AG09309 (cell line): ENCODE measurements around the gene CXCL17.
"Not testable (repeated sequence)": the region's sequence is repeated elsewhere in the genome, so short reads cannot be mapped to it uniquely, and the experiment has no call there.

ENCODE experiments used
- DNase-seq: peaks from one replicate; pipeline ENCODE4 v3.0.0-alpha.2; 2010; ENCODE audit warnings: low read depth
- H3K4me3 ChIP-seq: 2 replicates; pipeline ENCODE4 v1.5.1; 2011; ENCODE audit warnings: mild to moderate bottlenecking, low read depth, low read length, moderate library complexity; ENCODE audit not compliant: control insufficient read depth
- CTCF ChIP-seq: IDR thresholded peaks from 2 replicates; pipeline ENCODE4 v1.5.1; 2011; ENCODE audit warnings: mild to moderate bottlenecking, low read depth, low read length, inconsistent platforms; ENCODE audit not compliant: insufficient read depth, control insufficient read depth; ENCODE audit errors: missing control alignments

The CXCL17 gene

GRCh38 chr19:42442833-42443232 lies at the start of gene CXCL17:
Gene CXCL17, minus strand, starts transcription at chr19:42442946. Its CDS starts 114 bp downstream, at chr19:42442832.
- no peak within 1 kb of the TSS for H3K4me3 ChIP-seq
- no peak for TF ChIP-seq CTCF
- no peak for DNase-seq

GRCh38 chr19:42488783-42489521 lies 46.2 kb upstream of the CXCL17 start:
- no peak for TF ChIP-seq CTCF
- no peak for DNase-seq
- no peak overlapping the region for H3K4me3 ChIP-seq

- TF ChIP-seq CTCF, result no peak
- DNase-seq, result no peak
- H3K4me3 ChIP-seq, result no peak overlapping the region
These were observed 45.0 kb upstream of the CXCL17 start for GRCh38 chr19:42487798-42488178.

- no peak for TF ChIP-seq CTCF
- H3K4me3 ChIP-seq, result no peak overlapping the region
- no peak for DNase-seq
These were observed 44.5 kb upstream of the CXCL17 start for GRCh38 chr19:42487032-42487797.

GRCh38 chr19:42485036-42485435 lies 42.3 kb upstream of the CXCL17 start:
- H3K4me3 ChIP-seq, DNase-seq: not testable (repeated sequence)

GRCh38 chr19:42480335-42481095 lies 37.8 kb upstream of the CXCL17 start:
- no peak for TF ChIP-seq CTCF
- no peak overlapping the region for H3K4me3 ChIP-seq
- DNase-seq, result no peak

GRCh38 chr19:42479736-42480135 lies 37.0 kb upstream of the CXCL17 start:
- TF ChIP-seq CTCF, result no peak
- H3K4me3 ChIP-seq, result no peak overlapping the region
- no peak for DNase-seq
